Frontal cortex (tissue), 4 donors: ENCODE results near the gene PHPT1. TPM values are rescaled to one million over a fixed set of nuclear protein-coding genes. Genes with fewer than 3 reads are reported as not detected.
"Not testable (repeated sequence)": the region's sequence is repeated elsewhere in the genome, so short reads cannot be mapped to it uniquely, and the experiment has no call there.

Source experiments
- DNase-seq, 2 donors: peaks; one replicate each; pipeline ENCODE4 v3.0.0; 2012; ENCODE audit warnings: low spot score in 2 of 2
- FAIRE-seq: peaks from 2 replicates; lab custom pipeline; 2012; peaks lifted over from hg19 to GRCh38; lab: Jason Lieb, UNC
- total RNA-seq: library from RNA; depleted of rRNA; stranded (reverse); fragments of >200 nt; gene quantifications from one replicate; pipeline ENCODE4 v1.2.3, GENCODE V29; 2014
- donor health status: control.
- donor health status: control.
- donor health status: control.

The PHPT1 gene
- total RNA-seq, 1 donor from 2014 or later: 143 TPM

DNA sequence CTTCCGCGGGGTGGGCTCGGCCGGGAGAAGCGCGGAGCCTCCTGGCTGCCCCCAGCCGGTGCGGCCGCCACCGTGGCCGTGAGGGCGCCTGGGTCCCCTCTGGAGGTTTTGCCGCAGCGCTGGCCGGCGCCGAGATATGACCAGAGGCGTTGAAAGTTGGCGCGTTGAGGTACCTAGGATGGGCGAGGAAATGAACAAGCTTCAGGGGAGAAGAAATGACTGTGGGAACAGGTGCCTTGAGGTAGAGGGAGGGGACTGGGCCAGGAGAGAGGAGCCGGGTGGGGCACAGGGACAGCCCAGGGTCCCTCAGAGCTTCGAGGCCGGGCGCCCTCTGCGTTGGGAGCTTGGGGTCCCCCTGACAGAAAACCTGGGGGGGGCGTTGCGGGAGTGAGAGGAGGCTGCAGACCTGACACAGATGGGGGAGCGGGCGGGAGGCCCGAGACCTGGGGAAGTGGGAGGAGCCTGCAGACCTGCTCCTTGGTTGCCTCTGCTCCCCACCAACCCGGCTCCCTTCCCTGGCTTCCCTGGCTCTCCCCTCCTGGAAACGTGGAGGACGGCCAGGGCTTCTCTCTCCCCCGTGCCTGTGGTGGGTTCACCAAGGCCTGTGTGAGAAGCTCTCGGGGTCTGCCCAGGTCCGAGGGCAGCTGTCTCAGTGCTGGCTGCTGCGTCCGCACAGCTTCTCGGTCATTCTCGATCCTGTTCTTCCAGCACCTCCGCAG is 27.2 kb upstream of the PHPT1 start:
- DNase-seq (no peak), FAIRE-seq (no peak)

GRCh38 chr9:136823136-136824046 is 25.8 kb upstream of the PHPT1 start:
- FAIRE-seq: no peak
- DNase-seq: no peak

GRCh38 chr9:136824496-136825225 is 24.5 kb upstream of the PHPT1 start:
- FAIRE-seq (no peak), DNase-seq (no peak)

- DNase-seq (no peak), FAIRE-seq (no peak)
Observed at GRCh38 chr9:136825295-136826187, 23.7 kb upstream of the PHPT1 start.

GRCh38 chr9:136826188-136826541 is 23.0 kb upstream of the PHPT1 start:
- FAIRE-seq (no peak), DNase-seq (no peak)

GRCh38 chr9:136826703-136827582 is 22.3 kb upstream of the PHPT1 start:
- FAIRE-seq (no peak), DNase-seq (no peak)

GRCh38 chr9:136827794-136828473 is 21.3 kb upstream of the PHPT1 start:
- DNase-seq: no peak

GRCh38 chr9:136828474-136829140 is 20.6 kb upstream of the PHPT1 start:
- DNase-seq (no peak), FAIRE-seq (no peak)

More at GRCh38 chr9:136827794-136828473, 21.3 kb upstream of the PHPT1 start:
- no peak for FAIRE-seq

- no peak for DNase-seq
- no peak for FAIRE-seq
Observed at GRCh38 chr9:136829412-136829811, 19.8 kb upstream of the PHPT1 start.

DNA sequence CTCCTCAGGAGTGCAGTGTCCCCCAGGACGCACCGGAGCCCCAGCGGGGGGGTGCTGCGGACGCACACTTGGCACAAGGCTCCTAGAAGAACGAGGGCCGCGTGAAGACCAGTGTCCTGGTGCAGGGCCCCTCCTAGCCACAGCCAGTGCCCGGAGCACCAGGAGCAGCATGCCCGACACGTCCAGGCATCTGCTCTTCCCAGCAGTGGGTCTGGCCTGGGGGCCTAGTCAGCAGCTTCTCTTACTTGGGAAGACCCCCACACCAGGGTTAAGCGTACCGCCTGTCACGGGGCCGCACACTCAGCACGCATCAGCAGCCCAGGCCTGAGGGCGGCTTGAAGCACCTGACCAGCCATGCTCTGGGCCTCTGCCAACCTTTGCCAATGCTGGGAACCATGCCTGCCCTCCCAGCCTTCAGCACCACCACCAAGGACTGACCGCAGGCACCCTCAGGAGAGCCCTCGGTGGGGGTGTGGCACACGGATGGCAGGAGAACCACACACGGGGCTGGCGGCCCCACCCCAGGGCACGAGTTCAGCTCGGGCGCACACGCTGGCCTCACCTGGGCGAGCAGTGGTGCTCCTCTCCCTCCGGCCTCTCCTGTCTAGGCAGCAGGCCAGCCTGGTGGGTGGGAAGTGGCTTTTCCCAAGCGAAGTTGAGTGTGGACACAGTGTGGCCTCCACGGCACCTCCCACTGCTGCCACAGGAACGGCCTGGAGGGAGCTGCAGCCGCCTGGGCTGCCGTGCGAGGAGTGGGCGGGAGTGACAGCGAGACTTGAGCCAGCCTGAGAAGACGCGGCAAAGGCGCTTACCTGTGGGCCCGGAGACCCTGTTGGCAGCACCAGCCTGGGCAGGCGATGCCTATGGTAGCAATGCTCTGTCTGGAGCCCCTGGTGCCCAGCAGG is 19.0 kb upstream of the PHPT1 start:
- DNase-seq: no peak
- FAIRE-seq: no peak

- FAIRE-seq (no peak), DNase-seq (no peak)
Observed at GRCh38 chr9:136831002-136831719, 18.0 kb upstream of the PHPT1 start.

DNA sequence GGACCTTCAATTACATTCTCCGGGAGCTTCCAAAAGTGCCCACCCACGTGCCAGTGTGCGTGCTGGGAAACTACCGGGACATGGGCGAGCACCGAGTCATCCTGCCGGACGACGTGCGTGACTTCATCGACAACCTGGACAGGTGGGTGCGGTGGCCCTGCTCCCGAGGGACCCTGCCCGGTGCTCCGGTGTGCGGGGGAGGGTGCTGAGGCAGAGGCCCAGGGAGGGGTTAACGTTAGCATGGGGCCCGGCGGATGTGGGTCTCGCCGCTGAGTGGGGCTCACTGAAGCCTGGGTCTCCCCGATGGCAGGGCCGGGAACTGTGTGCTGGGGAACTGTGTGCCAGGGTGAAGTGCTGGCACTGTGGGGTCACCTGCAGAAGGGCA is 17.5 kb upstream of the PHPT1 start:
- DNase-seq (no peak), FAIRE-seq (no peak)

GRCh38 chr9:136832581-136832980 is 16.6 kb upstream of the PHPT1 start:
- no peak for DNase-seq
- no peak for FAIRE-seq

- not testable (repeated sequence) for DNase-seq, FAIRE-seq
Observed at GRCh38 chr9:136833381-136834048, 15.7 kb upstream of the PHPT1 start.

- DNase-seq (no peak), FAIRE-seq (no peak)
Observed at GRCh38 chr9:136835162-136835931, 13.9 kb upstream of the PHPT1 start.
